Kidney (tissue), 14 donors: Measurements from ENCODE around the gene FHDC1. TPM values are rescaled to one million over a fixed set of nuclear protein-coding genes. Genes with fewer than 3 reads are reported as not detected.

Experiments used
- DNase-seq, 5 donors: peaks; one replicate each; pipeline ENCODE4 v3.0.0-alpha.2; 2013 to 2020
- FAIRE-seq: peaks from 2 replicates; lab custom pipeline; 2012; peaks lifted over from hg19 to GRCh38; lab: Jason Lieb, UNC
- H3K27ac ChIP-seq, 2 donors: one replicate each; pipeline ENCODE4 v1.7.0; 2013; ENCODE audit warnings: low read depth in 2 of 2, low read length in 2 of 2, inconsistent platforms in 1 of 2
- H3K27me3 ChIP-seq: one replicate; pipeline ENCODE4 v1.7.1; 2013; ENCODE audit warnings: low read length, inconsistent platforms; ENCODE audit not compliant: control insufficient read depth, insufficient read depth
- H3K36me3 ChIP-seq, 3 donors: one replicate each; pipeline versions ENCODE4 v1.7.0 to v1.7.1; 2013; ENCODE audit warnings: low read length in 3 of 3, control low read depth in 1 of 3, inconsistent platforms in 1 of 3; ENCODE audit not compliant: insufficient read depth in 3 of 3, control insufficient read depth in 2 of 3
- H3K4me1 ChIP-seq, 3 donors: one replicate each; pipeline versions ENCODE4 v1.7.0 to v1.7.1; 2013; ENCODE audit warnings: low read length in 3 of 3, inconsistent platforms in 1 of 3, low read depth in 1 of 3; ENCODE audit not compliant: control insufficient read depth in 2 of 3, insufficient read depth in 2 of 3
- H3K4me3 ChIP-seq, 3 donors: one replicate each; pipeline versions ENCODE4 v1.7.0 to v1.8.1; 2013; ENCODE audit warnings: low read length in 3 of 3, control low read depth in 1 of 3, inconsistent platforms in 1 of 3
- H3K9ac ChIP-seq, 3 donors: one replicate each; pipeline versions ENCODE4 v1.7.0 to v1.7.1; 2013; ENCODE audit warnings: low read length in 3 of 3, control low read depth in 1 of 3, inconsistent platforms in 1 of 3
- H3K9me3 ChIP-seq, 3 donors: one replicate each; pipeline versions ENCODE4 v1.7.0 to v1.7.1; 2013; ENCODE audit warnings: low read length in 3 of 3, control low read depth in 1 of 3, inconsistent platforms in 1 of 3; ENCODE audit not compliant: control insufficient read depth in 2 of 3, insufficient read depth in 1 of 3
- CTCF ChIP-seq: IDR thresholded peaks from 3 replicates; pipeline ENCODE4 v1.5.1; 2012; ENCODE audit warnings: mild to moderate bottlenecking, moderate library complexity, borderline replicate concordance; ENCODE audit not compliant: insufficient read depth; ENCODE audit errors: extremely low read depth
- intact Hi-C: fragments of 100-400 bp; cut with DNase I; formaldehyde crosslinking; loops from one replicate; pipeline ENCODE4 v1.11.1; 2022
- polyA plus RNA-seq: library from polyadenylated mRNA; stranded (reverse); fragments of 350-450 nt; fragmentation: Illumina TruSeq; extraction: RNeasy Lipid Tissue Mini Kit (QIAGEN cat#74804); gene quantifications from one replicate; pipeline ENCODE4 v1.2.3, GENCODE V29; 2014; ENCODE audit warnings: low read depth, low replicate concordance; ENCODE audit not compliant: insufficient read depth
- total RNA-seq: library from RNA; stranded (reverse); fragmentation: NEBNext Ultra II Directional; extraction: Animal tissue kit (Norgen Biotek cat#: 25700); gene quantifications from one replicate; pipeline ENCODE4 v1.2.1, GENCODE V29; 2021
- donor health status: control.
- donor health status: control.
- donor health status: control.
- donor health status: control.
- donor health status: control.
- donor health status: DM: yes; HTN: yes; CAD: no.
- donor health status: Normal renal cell carcinoma (clear cell type).

Gene FHDC1
- total and polyA plus RNA-seq, 2 donors from 2014 or later, result 1.5 to 5.9 TPM

GRCh38 chr4:152988721-152989553, 52.8 kb downstream of the FHDC1 start:
- no peaks in the 10 kb centered on the region for H3K36me3 ChIP-seq
- intact Hi-C loops, result no loop called here
- H3K27me3 ChIP-seq, result no peaks in the 10 kb centered on the region
- no peak for TF ChIP-seq CTCF
- H3K4me1 ChIP-seq, result no peaks in the 10 kb centered on the region
- H3K27ac ChIP-seq, result no peak overlapping the region
- H3K4me3 ChIP-seq, result no peak overlapping the region
- no peak for DNase-seq
- H3K9ac ChIP-seq, result no peak overlapping the region
- no peaks in the 10 kb centered on the region for H3K9me3 ChIP-seq
- no peak for FAIRE-seq

GRCh38 chr4:152989554-152989970, 53.4 kb downstream of the FHDC1 start:
- Histone ChIP-seq H3K4me1 (no peaks in the 10 kb centered on the region), H3K9ac (no peak overlapping the region), H3K27ac (no peak overlapping the region), H3K27me3 (no peaks in the 10 kb centered on the region), H3K9me3 (no peaks in the 10 kb centered on the region), H3K36me3 (no peaks in the 10 kb centered on the region), H3K4me3 (no peak overlapping the region)
- DNase-seq (no peak), FAIRE-seq (no peak)
- no peak for TF ChIP-seq CTCF
- intact Hi-C loops, result no loop called here

GRCh38 chr4:152990471-152991131, 54.5 kb downstream of the FHDC1 start:
- no peak overlapping the region for H3K9ac ChIP-seq
- no peaks in the 10 kb centered on the region for H3K4me1 ChIP-seq
- H3K27me3 ChIP-seq, result no peaks in the 10 kb centered on the region
- no peak overlapping the region for H3K27ac ChIP-seq
- H3K36me3 ChIP-seq, result no peaks in the 10 kb centered on the region
- DNase-seq, result no peak
- no peak overlapping the region for H3K4me3 ChIP-seq
- intact Hi-C loops, result no loop called here
- no peaks in the 10 kb centered on the region for H3K9me3 ChIP-seq
- TF ChIP-seq CTCF, result no peak
- no peak for FAIRE-seq
